ENCODE data around the gene CTIF. TPM values are rescaled to one million over a fixed set of nuclear protein-coding genes. Genes with fewer than 3 reads are reported as not detected.

The CTIF gene
- total RNA-seq, 1 experiment from 2014 or later, result 26.5 TPM

- no peaks in the 10 kb centered on the region for H3K27me3 ChIP-seq (ENCODE audit: control insufficient read depth, insufficient read depth, low read length)
- ChIA-PET CTCF (no interaction called here), POLR2A (no interaction called here)
- TF ChIP-seq SIN3A (IDR thresholded peaks at IDR 0.05; ENCODE audit: borderline replicate concordance, insufficient read depth, low read depth, low read length) (no peak), POLR2AphosphoS5 (IDR thresholded peaks at IDR 0.05; ENCODE audit: low read depth, low read length) (no peak), TCF7L2 (IDR thresholded peaks at IDR 0.05; ENCODE audit: low read depth, low read length) (no peak)
- TF ChIP-seq, protein P1, sequence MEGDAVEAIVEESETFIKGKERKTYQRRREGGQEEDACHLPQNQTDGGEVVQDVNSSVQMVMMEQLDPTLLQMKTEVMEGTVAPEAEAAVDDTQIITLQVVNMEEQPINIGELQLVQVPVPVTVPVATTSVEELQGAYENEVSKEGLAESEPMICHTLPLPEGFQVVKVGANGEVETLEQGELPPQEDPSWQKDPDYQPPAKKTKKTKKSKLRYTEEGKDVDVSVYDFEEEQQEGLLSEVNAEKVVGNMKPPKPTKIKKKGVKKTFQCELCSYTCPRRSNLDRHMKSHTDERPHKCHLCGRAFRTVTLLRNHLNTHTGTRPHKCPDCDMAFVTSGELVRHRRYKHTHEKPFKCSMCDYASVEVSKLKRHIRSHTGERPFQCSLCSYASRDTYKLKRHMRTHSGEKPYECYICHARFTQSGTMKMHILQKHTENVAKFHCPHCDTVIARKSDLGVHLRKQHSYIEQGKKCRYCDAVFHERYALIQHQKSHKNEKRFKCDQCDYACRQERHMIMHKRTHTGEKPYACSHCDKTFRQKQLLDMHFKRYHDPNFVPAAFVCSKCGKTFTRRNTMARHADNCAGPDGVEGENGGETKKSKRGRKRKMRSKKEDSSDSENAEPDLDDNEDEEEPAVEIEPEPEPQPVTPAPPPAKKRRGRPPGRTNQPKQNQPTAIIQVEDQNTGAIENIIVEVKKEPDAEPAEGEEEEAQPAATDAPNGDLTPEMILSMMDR (IDR thresholded peaks at IDR 0.05), result no peak
- no peaks in the 10 kb centered on the region for H3K9me3 ChIP-seq (ENCODE audit: control insufficient read depth, insufficient read depth, low read depth, low read length)
- in situ Hi-C loops (cut with HindIII; ENCODE audit: low pct_unique_long_range_greater_than_20kb, low sequenced_read_pairs) (no loop called here), intact Hi-C loops (cut with micrococcal nuclease; ENCODE audit: unreplicated experiment) (no loop called here)
- BruUV-seq (replicated peaks), result no TSS peak
- ATAC-seq (no peak), DNase-seq (ENCODE audit: low read depth, low spot score) (no peak)
- no peak overlapping the region for H3K4me3 ChIP-seq (ENCODE audit: low read depth in 2 of 2, low read length in 2 of 2)
- H3K4me1 ChIP-seq (ENCODE audit: control insufficient read depth, insufficient read depth, low read length), result peaks cover 3% of the 10 kb centered on the region
- no peak overlapping the region for H3K27ac ChIP-seq (ENCODE audit: low read length)
- no peaks in the 10 kb centered on the region for H3K36me3 ChIP-seq (ENCODE audit: control insufficient read depth, insufficient read depth, low read length)
These were observed 117.3 kb downstream of the CTIF start for GRCh38 chr18:48656176-48656575.

GRCh38 chr18:48656582-48656981 lies 117.8 kb downstream of the CTIF start:
- peaks cover 6% of the 10 kb centered on the region for H3K4me1 ChIP-seq (ENCODE audit: control insufficient read depth, insufficient read depth, low read length)
- no peak overlapping the region for H3K27ac ChIP-seq (ENCODE audit: low read length)
- H3K4me3 ChIP-seq (ENCODE audit: low read depth in 2 of 2, low read length in 2 of 2), result no peak overlapping the region
- no peak for ATAC-seq
- TF ChIP-seq SIN3A (IDR thresholded peaks at IDR 0.05; ENCODE audit: borderline replicate concordance, insufficient read depth, low read depth, low read length), result no peak
- TF ChIP-seq, protein P1 (IDR thresholded peaks at IDR 0.05), result no peak
- TF ChIP-seq POLR2AphosphoS5 (IDR thresholded peaks at IDR 0.05; ENCODE audit: low read depth, low read length), result no peak
- TF ChIP-seq, protein P2, sequence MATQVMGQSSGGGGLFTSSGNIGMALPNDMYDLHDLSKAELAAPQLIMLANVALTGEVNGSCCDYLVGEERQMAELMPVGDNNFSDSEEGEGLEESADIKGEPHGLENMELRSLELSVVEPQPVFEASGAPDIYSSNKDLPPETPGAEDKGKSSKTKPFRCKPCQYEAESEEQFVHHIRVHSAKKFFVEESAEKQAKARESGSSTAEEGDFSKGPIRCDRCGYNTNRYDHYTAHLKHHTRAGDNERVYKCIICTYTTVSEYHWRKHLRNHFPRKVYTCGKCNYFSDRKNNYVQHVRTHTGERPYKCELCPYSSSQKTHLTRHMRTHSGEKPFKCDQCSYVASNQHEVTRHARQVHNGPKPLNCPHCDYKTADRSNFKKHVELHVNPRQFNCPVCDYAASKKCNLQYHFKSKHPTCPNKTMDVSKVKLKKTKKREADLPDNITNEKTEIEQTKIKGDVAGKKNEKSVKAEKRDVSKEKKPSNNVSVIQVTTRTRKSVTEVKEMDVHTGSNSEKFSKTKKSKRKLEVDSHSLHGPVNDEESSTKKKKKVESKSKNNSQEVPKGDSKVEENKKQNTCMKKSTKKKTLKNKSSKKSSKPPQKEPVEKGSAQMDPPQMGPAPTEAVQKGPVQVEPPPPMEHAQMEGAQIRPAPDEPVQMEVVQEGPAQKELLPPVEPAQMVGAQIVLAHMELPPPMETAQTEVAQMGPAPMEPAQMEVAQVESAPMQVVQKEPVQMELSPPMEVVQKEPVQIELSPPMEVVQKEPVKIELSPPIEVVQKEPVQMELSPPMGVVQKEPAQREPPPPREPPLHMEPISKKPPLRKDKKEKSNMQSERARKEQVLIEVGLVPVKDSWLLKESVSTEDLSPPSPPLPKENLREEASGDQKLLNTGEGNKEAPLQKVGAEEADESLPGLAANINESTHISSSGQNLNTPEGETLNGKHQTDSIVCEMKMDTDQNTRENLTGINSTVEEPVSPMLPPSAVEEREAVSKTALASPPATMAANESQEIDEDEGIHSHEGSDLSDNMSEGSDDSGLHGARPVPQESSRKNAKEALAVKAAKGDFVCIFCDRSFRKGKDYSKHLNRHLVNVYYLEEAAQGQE (IDR thresholded peaks at IDR 0.05; ENCODE audit: insufficient read depth in 1 of 2, low read depth in 2 of 2, low read length in 1 of 2), result no peak
- H3K27me3 ChIP-seq (ENCODE audit: control insufficient read depth, insufficient read depth, low read length), result no peaks in the 10 kb centered on the region
- no peaks in the 10 kb centered on the region for H3K36me3 ChIP-seq (ENCODE audit: control insufficient read depth, insufficient read depth, low read length)
- no TSS peak for BruUV-seq (replicated peaks)
- no peak for DNase-seq (ENCODE audit: low read depth, low spot score)
- intact Hi-C loops (cut with micrococcal nuclease; ENCODE audit: unreplicated experiment) (no loop called here), in situ Hi-C loops (cut with HindIII; ENCODE audit: low pct_unique_long_range_greater_than_20kb, low sequenced_read_pairs) (no loop called here)
- ChIA-PET POLR2A (no interaction called here), CTCF (no interaction called here)
- no peaks in the 10 kb centered on the region for H3K9me3 ChIP-seq (ENCODE audit: control insufficient read depth, insufficient read depth, low read depth, low read length)
